Heart right ventricle (tissue), 16 donors: ENCODE measurements around the gene KATNAL1. TPM values are rescaled to one million over a fixed set of nuclear protein-coding genes. Genes with fewer than 3 reads are reported as not detected.

Experiments used
- ATAC-seq, 8 donors: fragments of 200-7000 bp; cut with Tn5 transposase; one replicate each; pipeline ENCODE4 v1.9.1; 2020; ENCODE audit warnings: mild to moderate bottlenecking in 8 of 8, moderate library complexity in 8 of 8, moderate number of reproducible peaks in 1 of 8
- DNase-seq, 2 donors: peaks; one replicate each; pipeline ENCODE4 v3.0.0-alpha.2; 2020
- H3K27ac ChIP-seq, 10 donors: fragments of 200-600 bp; sonication (generic) in 2 of 10; one replicate each; pipeline versions ENCODE4 v1.5.0 to v1.8.0; 2020 to 2022; ENCODE audit warnings: mild to moderate bottlenecking in 3 of 10
- H3K27me3 ChIP-seq, 7 donors: fragments of 200-600 bp; one replicate each; pipeline ENCODE4 v1.8.0; 2021 to 2022; ENCODE audit warnings: mild to moderate bottlenecking in 2 of 7
- H3K36me3 ChIP-seq, 9 donors: fragments of 200-600 bp; sonication (generic) in 1 of 9; one replicate each; pipeline versions ENCODE4 v1.5.0 to v1.8.0; 2020 to 2022; ENCODE audit warnings: mild to moderate bottlenecking in 2 of 9
- H3K4me1 ChIP-seq, 9 donors: fragments of 200-600 bp; sonication (generic) in 1 of 9; one replicate each; pipeline versions ENCODE4 v1.5.0 to v1.8.0; 2020 to 2022; ENCODE audit warnings: mild to moderate bottlenecking in 4 of 9
- H3K4me3 ChIP-seq, 10 donors: fragments of 200-600 bp; sonication (generic) in 2 of 10; one replicate each; pipeline versions ENCODE4 v1.5.0 to v1.8.0; 2020 to 2022; ENCODE audit warnings: mild to moderate bottlenecking in 7 of 10, moderate library complexity in 2 of 10
- H3K9me3 ChIP-seq, 11 donors: fragments of 200-600 bp in 10 of 11; sonication (generic) in 2 of 11; one replicate each; pipeline versions ENCODE4 v1.5.0 to v1.8.0; 2013 to 2022; ENCODE audit warnings: mild to moderate bottlenecking in 2 of 11, control low read depth in 1 of 11, moderate library complexity in 1 of 11
- CTCF ChIP-seq, 9 donors: fragments of 200-600 bp; sonication (generic) in 2 of 9; IDR thresholded peaks; one replicate each; pipeline versions ENCODE4 v1.5.0 to v1.8.0; 2021 to 2022; ENCODE audit warnings: antibody characterized with exemption in 9 of 9, mild to moderate bottlenecking in 5 of 9, moderate library complexity in 1 of 9
- WGBS, 2 donors: extraction: QIAGEN DNeasy Blood & Tissue Kit; methylation state at CpG; one replicate each; pipeline ENCODE4 v1.1.7; 2013; ENCODE audit warnings: inconsistent platforms in 1 of 2; 5-methylcytosine and 5-hydroxymethylcytosine counted together
- intact Hi-C, 10 donors: fragments of 100-400 bp; cut with DNase I; formaldehyde crosslinking; loops; one replicate each; pipeline versions ENCODE4 v1.11.1 to v1.14.2; 2022
- polyA plus RNA-seq, 2 donors: library from polyadenylated mRNA; stranded (reverse); fragments of 200-250 nt; gene quantifications; one replicate each; pipeline ENCODE4 v1.2.3, GENCODE V29; 2013
- total RNA-seq, 10 donors: library from RNA; stranded (reverse); fragmentation: NEBNext Ultra II Directional in 3 of 10; extraction: Animal tissue kit (Norgen Biotek cat#: 25700) in 3 of 10; gene quantifications; one replicate each; pipeline versions ENCODE4 v1.2.1 to v1.2.4, GENCODE V29; 2021 to 2023
- donor health status: Arrhythmogenic right ventricular cardiomyopathy.
- donor health status: ischemic (EF 13 %, LVEDD 7.1; RV severe dilation, severe dysfunction).
- donor health status: healthy with polysubstance abuse.
- donor health status: DM: no; HTN: yes; CAD: no.
- donor health status: DM: no; HTN: no; CAD: no.
- donor health status: ischemic (EF 25% LVEDD 6.9; RV normal size, moderate dysfunction).
- donor health status: ischemic (EF 25% LVEDD 5.7; RV mildly dilated, moderate dysfunction).
- donor health status: healthy.
- donor health status: DM: yes; HTN: yes; CAD: no.
- donor health status: Ischemic cardiomyopathy.
- donor health status: ischemic (EF 35%, LVEDD 5.7; RV mildly dilated, moderate dysfunction).
- donor health status: nonischemic (EF 11% LVEDD 7.7; RV severe dilation, severe dysfunction).
- donor health status: DM: yes; HTN: yes; CAD: no.
- donor health status: PGD.
- donor health status: ischemic (EF 29% LVEDD 5.4; RV normal size, mild dysfunction).
- donor health status: nonischemic (EF 23%, LVEDD 6.1; RV moderate dilation, normal function).

The KATNAL1 gene
- total and polyA plus RNA-seq, 12 donors, result 5.1 to 61.9 (median 51.9) TPM

DNA sequence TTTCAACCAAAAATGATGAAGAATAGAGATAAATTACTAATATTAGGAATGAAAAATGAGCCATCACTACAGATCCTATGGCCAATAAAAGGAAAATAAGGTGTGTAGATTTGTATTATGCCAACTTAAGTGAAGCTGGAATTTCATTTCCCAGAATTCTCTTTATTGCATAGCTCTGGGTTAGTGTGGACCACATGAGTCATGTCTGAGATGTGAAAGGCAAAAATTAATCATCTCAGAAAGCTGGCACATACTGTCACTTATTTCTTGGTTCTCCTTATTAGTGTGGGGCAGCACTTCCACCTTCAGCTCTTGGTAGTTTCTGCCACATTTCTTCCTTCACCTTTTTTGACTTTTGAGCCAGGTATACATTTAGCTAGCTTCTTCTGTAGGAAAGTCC is 82.6 kb downstream of the KATNAL1 start:
- Histone ChIP-seq H3K9me3 (peaks cover 0 to 37% (median 26%) of the 10 kb centered on the region in 11 donors), H3K4me1 (no peaks in the 10 kb centered on the region), H3K27me3 (no peaks in the 10 kb centered on the region), H3K4me3 (no peak overlapping the region), H3K27ac (no peak overlapping the region), H3K36me3 (peaks cover 0 to 90% (median 41%) of the 10 kb centered on the region in 9 donors)
- no peak for ATAC-seq
- DNase-seq, result no peak
- intact Hi-C loops, result no loop called here
- TF ChIP-seq CTCF (IDR thresholded peaks at IDR 0.05), result no peak

DNA sequence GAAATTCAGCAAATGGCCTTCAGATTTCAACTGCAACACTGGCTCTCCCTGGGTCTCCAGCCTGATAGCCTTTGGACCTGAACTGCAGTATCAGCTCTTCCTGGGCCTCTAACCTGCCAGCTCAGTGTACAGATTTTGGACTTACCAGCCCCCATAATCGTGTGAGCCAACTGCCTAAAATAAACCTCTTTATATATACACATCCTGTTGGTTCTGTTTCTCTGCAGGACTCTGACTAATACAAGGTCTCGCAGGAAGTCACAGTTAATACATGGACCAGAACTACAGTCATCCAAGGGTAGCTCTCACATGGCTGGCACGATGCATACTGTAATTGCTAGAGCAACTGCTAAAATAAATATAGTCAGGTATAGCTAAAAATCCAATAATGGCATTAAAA is 85.1 kb downstream of the KATNAL1 start:
- no peaks in the 10 kb centered on the region for H3K27me3 ChIP-seq
- ATAC-seq (no peak), DNase-seq (no peak)
- 86 to 95% methylated on average over 3 of the region's 3 CpGs for WGBS, 2 donors
- intact Hi-C loops, result no loop called here
- H3K36me3 ChIP-seq, result peaks cover 0 to 74% (median 41%) of the 10 kb centered on the region in 9 donors
- no peak for TF ChIP-seq CTCF (IDR thresholded peaks at IDR 0.05)
- H3K9me3 ChIP-seq, result peaks cover 0 to 37% (median 26%) of the 10 kb centered on the region in 11 donors
- H3K27ac ChIP-seq, result no peak overlapping the region
- no peaks in the 10 kb centered on the region for H3K4me1 ChIP-seq
- no peak overlapping the region for H3K4me3 ChIP-seq

DNA sequence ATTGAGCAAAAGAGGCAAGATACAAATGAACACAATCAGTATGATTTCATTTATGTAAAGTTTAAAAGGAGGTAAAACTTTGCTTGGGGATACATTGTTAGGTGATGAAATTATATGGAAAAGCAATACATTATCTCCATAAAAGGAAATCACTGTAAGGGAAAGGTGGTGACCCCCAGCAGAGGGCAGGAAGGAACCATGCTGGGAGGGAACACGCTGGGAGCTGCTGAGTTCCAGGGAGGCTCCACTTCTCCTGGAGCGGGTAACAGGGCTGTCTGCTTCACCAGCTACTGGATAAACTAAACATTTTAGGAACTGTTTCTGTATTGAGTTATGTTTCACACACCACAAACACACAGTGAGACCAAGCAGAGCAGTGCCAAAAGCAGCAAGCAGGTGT is 91.2 kb downstream of the KATNAL1 start:
- H3K27ac ChIP-seq, result no peak overlapping the region

DNA sequence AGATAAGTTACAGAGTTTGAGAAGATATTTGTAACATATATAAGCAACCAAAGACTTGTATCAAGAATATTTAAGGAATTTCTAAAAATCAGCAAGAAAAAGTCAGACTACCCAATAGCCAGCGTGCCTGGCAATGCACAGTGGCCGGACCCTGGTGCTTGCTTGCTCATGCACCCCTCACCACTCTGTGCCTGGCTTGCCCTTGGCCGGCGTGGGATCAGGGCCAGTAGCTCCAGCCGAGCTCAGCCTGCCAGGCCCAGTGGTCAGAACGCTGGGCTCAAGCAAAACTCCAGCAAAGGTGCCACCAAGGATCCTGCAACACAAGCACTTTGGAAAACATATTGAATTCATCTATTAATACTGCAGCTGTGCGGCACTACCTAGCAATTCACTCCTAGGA is 95.1 kb downstream of the KATNAL1 start:
- Histone ChIP-seq H3K27ac (no peak overlapping the region), H3K9me3 (no peaks in the 10 kb centered on the region), H3K27me3 (no peaks in the 10 kb centered on the region), H3K4me1 (no peaks in the 10 kb centered on the region), H3K4me3 (no peak overlapping the region), H3K36me3 (peaks cover 0 to 58% (median 13%) of the 10 kb centered on the region in 9 donors)
- DNase-seq (no peak), ATAC-seq (no peak)
- 92 to 93% methylated on average over 7 of the region's 7 CpGs for WGBS, 2 donors
- intact Hi-C loops, result no loop called here
- TF ChIP-seq CTCF (IDR thresholded peaks at IDR 0.05), result no peak

More for the DNA sequence above, 91.2 kb downstream of the KATNAL1 start:
- WGBS, 2 donors, result 72 to 73% methylated on average over 2 of the region's 2 CpGs
- intact Hi-C loops, result no loop called here
- no peak for ATAC-seq
- no peak overlapping the region for H3K4me3 ChIP-seq
- H3K27me3 ChIP-seq, result no peaks in the 10 kb centered on the region
- H3K9me3 ChIP-seq, result no peaks in the 10 kb centered on the region
- TF ChIP-seq CTCF (IDR thresholded peaks at IDR 0.05), result no peak
- peaks cover 0 to 36% (median 12%) of the 10 kb centered on the region in 9 donors for H3K36me3 ChIP-seq
- DNase-seq, result no peak
- no peaks in the 10 kb centered on the region for H3K4me1 ChIP-seq
